WTC11 (cell line): ENCODE data around the gene ARVCF. TPM values are rescaled to one million over a fixed set of nuclear protein-coding genes. Genes with fewer than 3 reads are reported as not detected.

Source experiments
- ATAC-seq: fragments of 200-7000 bp; cut with Tn5 transposase; 2 replicates; pipeline ENCODE4 v1.10.0; 2021; ENCODE audit warnings: mild to moderate bottlenecking, moderate library complexity
- CTCF ChIA-PET: fragments of 300-600 bp; sonication (Branson Sonifier 250); formaldehyde crosslinking; loops from one replicate; lab custom pipeline; 2021; ENCODE audit warnings: antibody characterized with exemption; lab: Charles Lee
- POLR2A ChIA-PET: fragments of 350-600 bp; sonication (Branson Sonifier 250); formaldehyde crosslinking; loops from one replicate; lab custom pipeline; 2021; ENCODE audit warnings: antibody characterized with exemption; lab: Charles Lee
- DNase-seq: peaks from one replicate; pipeline ENCODE4 v3.0.0; 2021; ENCODE audit warnings: low spot score
- H3K27ac Mint-ChIP-seq: 2 replicates; pipeline ENCODE4 v1.8.0; 2021; ENCODE audit warnings: mixed read lengths
- H3K27me3 Mint-ChIP-seq: 2 replicates; pipeline ENCODE4 v1.8.0; 2021; ENCODE audit warnings: low read depth, mild to moderate bottlenecking, moderate library complexity, mixed read lengths
- H3K36me3 Mint-ChIP-seq: 2 replicates; pipeline ENCODE4 v1.8.0; 2021; ENCODE audit warnings: mixed read lengths
- H3K4me1 Mint-ChIP-seq: 2 replicates; pipeline ENCODE4 v1.8.0; 2022; ENCODE audit warnings: mixed read lengths
- H3K4me3 Mint-ChIP-seq: 2 replicates; pipeline ENCODE4 v1.8.0; 2021; ENCODE audit warnings: mild to moderate bottlenecking, moderate library complexity, mixed read lengths
- H3K9me3 Mint-ChIP-seq: 2 replicates; pipeline ENCODE4 v1.8.0; 2021; ENCODE audit warnings: mixed read lengths
- ESRRA ChIP-seq: sonication (generic); formaldehyde crosslinking; IDR thresholded peaks from 2 replicates; pipeline ENCODE4 v1.8.1; 2022; ENCODE audit warnings: mild to moderate bottlenecking, missing genetic modification reagents, borderline replicate concordance
- ETV6 ChIP-seq: sonication (generic); formaldehyde crosslinking; IDR thresholded peaks from 2 replicates; pipeline ENCODE4 v1.8.1; 2022; ENCODE audit warnings: mild to moderate bottlenecking, missing genetic modification reagents
- GABPB1 ChIP-seq: sonication (generic); formaldehyde crosslinking; IDR thresholded peaks from 2 replicates; pipeline ENCODE4 v1.8.1; 2023; ENCODE audit warnings: mild to moderate bottlenecking, missing genetic modification reagents
- MYBL2 ChIP-seq: sonication (generic); formaldehyde crosslinking; IDR thresholded peaks from 2 replicates; pipeline ENCODE4 v1.8.1; 2023; ENCODE audit warnings: mild to moderate bottlenecking, moderate library complexity, missing genetic modification reagents
- NR3C1 ChIP-seq: sonication (generic); formaldehyde crosslinking; conservative IDR thresholded peaks from 2 replicates; pipeline ENCODE4 v1.8.1; 2023; ENCODE audit warnings: low read depth, mild to moderate bottlenecking, missing genetic modification reagents
- SMAD4 ChIP-seq: sonication (generic); formaldehyde crosslinking; IDR thresholded peaks from 2 replicates; pipeline ENCODE4 v1.8.0; 2022; ENCODE audit warnings: mild to moderate bottlenecking, missing genetic modification reagents
- ZNF121 ChIP-seq: sonication (generic); formaldehyde crosslinking; IDR thresholded peaks from 2 replicates; pipeline ENCODE4 v1.8.0; 2023; ENCODE audit warnings: missing genetic modification reagents
- ZNF317 ChIP-seq: sonication (generic); formaldehyde crosslinking; IDR thresholded peaks from 2 replicates; pipeline ENCODE4 v1.8.1; 2023; ENCODE audit warnings: low read depth, mild to moderate bottlenecking, moderate library complexity, missing genetic modification reagents, borderline replicate concordance
- ZNF671 ChIP-seq: fragments of 250-450 bp; sonication (Bioruptor Pico); IDR thresholded peaks from 2 replicates; pipeline ENCODE4 v1.8.0; 2021; ENCODE audit warnings: mild to moderate bottlenecking
- total RNA-seq: library from RNA; stranded (reverse); gene quantifications from 3 replicates; pipeline ENCODE4 v1.2.3, GENCODE V29; 2021
- TF ChIP-seq, protein P1 (sequence below): sonication (generic); formaldehyde crosslinking; IDR thresholded peaks from 2 replicates; pipeline ENCODE4 v1.8.1; 2023; ENCODE audit warnings: mild to moderate bottlenecking, missing genetic modification reagents
- TF ChIP-seq, protein P2 (sequence below): sonication (generic); formaldehyde crosslinking; IDR thresholded peaks from 2 replicates; pipeline ENCODE4 v1.8.0; 2023; ENCODE audit warnings: missing genetic modification reagents, mild to moderate bottlenecking, borderline replicate concordance
- TF ChIP-seq, protein P3 (sequence below): sonication (generic); formaldehyde crosslinking; conservative IDR thresholded peaks from 2 replicates; pipeline ENCODE4 v1.8.1; 2022; ENCODE audit warnings: mild to moderate bottlenecking, missing genetic modification reagents
- TF ChIP-seq, protein P4 (sequence below): sonication (generic); formaldehyde crosslinking; IDR thresholded peaks from 2 replicates; pipeline ENCODE4 v1.8.1; 2022; ENCODE audit warnings: mild to moderate bottlenecking, missing genetic modification reagents, moderate library complexity, borderline replicate concordance
- TF ChIP-seq, protein P5 (sequence below): fragments of 250-450 bp; sonication (Bioruptor Pico); IDR thresholded peaks from 2 replicates; pipeline ENCODE4 v1.9.0; 2021; ENCODE audit warnings: mild to moderate bottlenecking, borderline replicate concordance

Gene ARVCF
- total RNA-seq, 1 experiment from 2014 or later, result 65.4 TPM

DNA sequence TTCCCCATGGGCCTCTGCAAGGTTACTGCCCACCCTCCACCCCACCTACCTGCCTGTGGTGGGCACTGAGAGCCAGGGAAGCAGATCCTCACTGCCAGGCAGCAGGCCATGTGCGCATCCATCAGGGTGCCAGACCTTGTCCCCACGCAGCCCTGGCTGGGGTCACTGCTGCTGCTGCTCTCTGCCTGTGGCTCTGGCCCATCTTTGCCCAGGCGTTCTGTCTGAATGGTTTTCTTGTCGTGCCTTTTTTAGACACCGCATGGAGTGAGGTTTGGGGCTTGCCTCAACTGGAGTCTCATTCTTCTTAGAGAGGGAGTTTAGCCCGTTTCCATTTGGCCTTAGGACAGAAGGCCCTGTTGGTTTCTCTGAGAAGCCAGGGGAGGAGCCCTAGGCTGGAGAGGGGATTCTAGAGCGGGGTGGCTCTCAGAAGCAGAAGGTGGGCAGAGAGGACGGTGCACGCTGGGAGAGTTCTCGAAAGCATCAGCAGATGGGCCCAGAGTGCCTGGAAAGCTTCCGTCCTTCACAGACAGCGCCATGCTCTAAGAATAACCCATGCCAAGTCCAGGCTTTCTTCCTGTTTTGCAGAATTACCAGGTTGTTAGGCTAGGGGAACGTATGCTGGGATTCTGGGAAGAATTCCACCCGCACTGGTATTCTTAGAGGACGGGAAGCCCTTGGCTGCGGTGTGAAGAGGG, 12.4 kb upstream of the ARVCF start:
- Mint-ChIP-seq H3K4me3 (no peak overlapping the region), H3K4me1 (0 out of 2 replicates have a peak, but pooled peaks cover 4% of the 10 kb centered on the region), H3K27me3 (no peaks in the 10 kb centered on the region; the same call in 1 of the 2 replicates), H3K36me3 (no peaks in the 10 kb centered on the region), H3K27ac (no peak overlapping the region), H3K9me3 (no peaks in the 10 kb centered on the region)
- no peak for DNase-seq
- TF ChIP-seq ETV6 (CRISPR knock-in tag) (no peak), ZNF121 (no peak), SMAD4 (CRISPR knock-in tag) (no peak)
- ChIA-PET POLR2A (no interaction called here), CTCF (interaction anchor here (0.6 to 1.2 kb wide), 2 partner anchors 9 to 66 kb away, joined by 3 to 5 read pairs; no protein-coding TSS in a partner anchor)
- ATAC-seq, result no peak

DNA sequence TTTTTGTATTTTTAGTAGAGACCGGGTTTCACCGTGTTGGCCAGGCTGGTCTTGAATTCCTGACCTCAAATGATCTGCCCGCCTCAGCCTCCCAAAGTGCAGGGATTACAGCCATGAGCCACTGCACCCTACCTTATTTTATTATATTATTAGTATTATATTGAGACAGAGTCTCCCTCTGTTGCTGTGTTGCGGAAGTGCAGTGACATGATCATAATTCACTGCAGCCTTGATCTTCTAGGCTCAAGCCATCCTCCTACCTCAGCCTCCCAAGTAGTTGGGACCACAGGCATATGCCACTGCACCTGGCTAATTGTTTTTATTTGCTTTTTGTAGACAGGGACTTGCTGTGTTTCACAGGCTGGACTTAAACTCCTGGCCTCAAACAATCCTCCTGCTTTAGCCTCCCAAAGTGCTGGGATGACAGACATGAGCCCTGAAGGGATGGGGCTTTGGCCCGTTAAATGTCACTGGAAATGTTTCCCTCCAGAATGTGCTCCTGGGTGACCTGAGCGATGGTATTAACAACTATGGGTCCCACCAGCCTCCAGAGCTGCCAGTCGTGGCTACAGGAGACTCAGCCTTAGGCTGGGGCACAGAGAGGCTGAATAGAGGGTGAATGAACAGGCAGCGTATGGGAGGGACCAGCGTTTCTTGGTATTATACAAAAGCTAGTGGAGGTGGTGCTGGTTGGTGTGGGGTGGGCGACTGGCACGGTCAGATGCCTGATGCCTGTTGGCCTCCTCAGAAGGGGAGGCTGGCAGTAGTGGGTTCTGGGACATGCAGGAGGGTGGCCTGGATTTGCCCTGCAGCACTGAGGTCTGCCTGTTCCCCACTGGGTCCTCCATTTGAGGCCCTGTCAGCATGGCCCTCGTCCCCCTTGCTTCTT, 11.6 kb upstream of the ARVCF start:
- H3K4me3 Mint-ChIP-seq, result no peak overlapping the region
- no peaks in the 10 kb centered on the region for H3K36me3 Mint-ChIP-seq
- H3K9me3 Mint-ChIP-seq, result no peaks in the 10 kb centered on the region
- CTCF ChIA-PET, result no interaction called here
- H3K27ac Mint-ChIP-seq, result no peak overlapping the region
- 0 out of 2 replicates have a peak, but pooled peaks cover 4% of the 10 kb centered on the region for H3K4me1 Mint-ChIP-seq
- POLR2A ChIA-PET, result no interaction called here
- no peak for ATAC-seq
- H3K27me3 Mint-ChIP-seq, result no peaks in the 10 kb centered on the region; the same call in 1 of the 2 replicates
- no peak for DNase-seq
- TF ChIP-seq GABPB1 (no peak), NR3C1 (no peak), ZNF317 (CRISPR knock-in tag) (no peak), ESRRA (CRISPR knock-in tag) (no peak), ZNF671 (CRISPR knock-in tag) (no peak), MYBL2 (CRISPR knock-in tag) (no peak)
- TF ChIP-seq, protein P1, sequence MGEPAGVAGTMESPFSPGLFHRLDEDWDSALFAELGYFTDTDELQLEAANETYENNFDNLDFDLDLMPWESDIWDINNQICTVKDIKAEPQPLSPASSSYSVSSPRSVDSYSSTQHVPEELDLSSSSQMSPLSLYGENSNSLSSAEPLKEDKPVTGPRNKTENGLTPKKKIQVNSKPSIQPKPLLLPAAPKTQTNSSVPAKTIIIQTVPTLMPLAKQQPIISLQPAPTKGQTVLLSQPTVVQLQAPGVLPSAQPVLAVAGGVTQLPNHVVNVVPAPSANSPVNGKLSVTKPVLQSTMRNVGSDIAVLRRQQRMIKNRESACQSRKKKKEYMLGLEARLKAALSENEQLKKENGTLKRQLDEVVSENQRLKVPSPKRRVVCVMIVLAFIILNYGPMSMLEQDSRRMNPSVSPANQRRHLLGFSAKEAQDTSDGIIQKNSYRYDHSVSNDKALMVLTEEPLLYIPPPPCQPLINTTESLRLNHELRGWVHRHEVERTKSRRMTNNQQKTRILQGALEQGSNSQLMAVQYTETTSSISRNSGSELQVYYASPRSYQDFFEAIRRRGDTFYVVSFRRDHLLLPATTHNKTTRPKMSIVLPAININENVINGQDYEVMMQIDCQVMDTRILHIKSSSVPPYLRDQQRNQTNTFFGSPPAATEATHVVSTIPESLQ (CRISPR knock-in tag), result no peak
- TF ChIP-seq, protein P2, sequence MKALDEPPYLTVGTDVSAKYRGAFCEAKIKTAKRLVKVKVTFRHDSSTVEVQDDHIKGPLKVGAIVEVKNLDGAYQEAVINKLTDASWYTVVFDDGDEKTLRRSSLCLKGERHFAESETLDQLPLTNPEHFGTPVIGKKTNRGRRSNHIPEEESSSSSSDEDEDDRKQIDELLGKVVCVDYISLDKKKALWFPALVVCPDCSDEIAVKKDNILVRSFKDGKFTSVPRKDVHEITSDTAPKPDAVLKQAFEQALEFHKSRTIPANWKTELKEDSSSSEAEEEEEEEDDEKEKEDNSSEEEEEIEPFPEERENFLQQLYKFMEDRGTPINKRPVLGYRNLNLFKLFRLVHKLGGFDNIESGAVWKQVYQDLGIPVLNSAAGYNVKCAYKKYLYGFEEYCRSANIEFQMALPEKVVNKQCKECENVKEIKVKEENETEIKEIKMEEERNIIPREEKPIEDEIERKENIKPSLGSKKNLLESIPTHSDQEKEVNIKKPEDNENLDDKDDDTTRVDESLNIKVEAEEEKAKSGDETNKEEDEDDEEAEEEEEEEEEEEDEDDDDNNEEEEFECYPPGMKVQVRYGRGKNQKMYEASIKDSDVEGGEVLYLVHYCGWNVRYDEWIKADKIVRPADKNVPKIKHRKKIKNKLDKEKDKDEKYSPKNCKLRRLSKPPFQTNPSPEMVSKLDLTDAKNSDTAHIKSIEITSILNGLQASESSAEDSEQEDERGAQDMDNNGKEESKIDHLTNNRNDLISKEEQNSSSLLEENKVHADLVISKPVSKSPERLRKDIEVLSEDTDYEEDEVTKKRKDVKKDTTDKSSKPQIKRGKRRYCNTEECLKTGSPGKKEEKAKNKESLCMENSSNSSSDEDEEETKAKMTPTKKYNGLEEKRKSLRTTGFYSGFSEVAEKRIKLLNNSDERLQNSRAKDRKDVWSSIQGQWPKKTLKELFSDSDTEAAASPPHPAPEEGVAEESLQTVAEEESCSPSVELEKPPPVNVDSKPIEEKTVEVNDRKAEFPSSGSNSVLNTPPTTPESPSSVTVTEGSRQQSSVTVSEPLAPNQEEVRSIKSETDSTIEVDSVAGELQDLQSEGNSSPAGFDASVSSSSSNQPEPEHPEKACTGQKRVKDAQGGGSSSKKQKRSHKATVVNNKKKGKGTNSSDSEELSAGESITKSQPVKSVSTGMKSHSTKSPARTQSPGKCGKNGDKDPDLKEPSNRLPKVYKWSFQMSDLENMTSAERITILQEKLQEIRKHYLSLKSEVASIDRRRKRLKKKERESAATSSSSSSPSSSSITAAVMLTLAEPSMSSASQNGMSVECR, result no peak
- TF ChIP-seq, protein P3, sequence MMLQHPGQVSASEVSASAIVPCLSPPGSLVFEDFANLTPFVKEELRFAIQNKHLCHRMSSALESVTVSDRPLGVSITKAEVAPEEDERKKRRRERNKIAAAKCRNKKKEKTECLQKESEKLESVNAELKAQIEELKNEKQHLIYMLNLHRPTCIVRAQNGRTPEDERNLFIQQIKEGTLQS (CRISPR knock-in tag), result no peak
- TF ChIP-seq, protein P4, sequence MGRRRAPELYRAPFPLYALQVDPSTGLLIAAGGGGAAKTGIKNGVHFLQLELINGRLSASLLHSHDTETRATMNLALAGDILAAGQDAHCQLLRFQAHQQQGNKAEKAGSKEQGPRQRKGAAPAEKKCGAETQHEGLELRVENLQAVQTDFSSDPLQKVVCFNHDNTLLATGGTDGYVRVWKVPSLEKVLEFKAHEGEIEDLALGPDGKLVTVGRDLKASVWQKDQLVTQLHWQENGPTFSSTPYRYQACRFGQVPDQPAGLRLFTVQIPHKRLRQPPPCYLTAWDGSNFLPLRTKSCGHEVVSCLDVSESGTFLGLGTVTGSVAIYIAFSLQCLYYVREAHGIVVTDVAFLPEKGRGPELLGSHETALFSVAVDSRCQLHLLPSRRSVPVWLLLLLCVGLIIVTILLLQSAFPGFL, result no peak
- TF ChIP-seq, protein P5, sequence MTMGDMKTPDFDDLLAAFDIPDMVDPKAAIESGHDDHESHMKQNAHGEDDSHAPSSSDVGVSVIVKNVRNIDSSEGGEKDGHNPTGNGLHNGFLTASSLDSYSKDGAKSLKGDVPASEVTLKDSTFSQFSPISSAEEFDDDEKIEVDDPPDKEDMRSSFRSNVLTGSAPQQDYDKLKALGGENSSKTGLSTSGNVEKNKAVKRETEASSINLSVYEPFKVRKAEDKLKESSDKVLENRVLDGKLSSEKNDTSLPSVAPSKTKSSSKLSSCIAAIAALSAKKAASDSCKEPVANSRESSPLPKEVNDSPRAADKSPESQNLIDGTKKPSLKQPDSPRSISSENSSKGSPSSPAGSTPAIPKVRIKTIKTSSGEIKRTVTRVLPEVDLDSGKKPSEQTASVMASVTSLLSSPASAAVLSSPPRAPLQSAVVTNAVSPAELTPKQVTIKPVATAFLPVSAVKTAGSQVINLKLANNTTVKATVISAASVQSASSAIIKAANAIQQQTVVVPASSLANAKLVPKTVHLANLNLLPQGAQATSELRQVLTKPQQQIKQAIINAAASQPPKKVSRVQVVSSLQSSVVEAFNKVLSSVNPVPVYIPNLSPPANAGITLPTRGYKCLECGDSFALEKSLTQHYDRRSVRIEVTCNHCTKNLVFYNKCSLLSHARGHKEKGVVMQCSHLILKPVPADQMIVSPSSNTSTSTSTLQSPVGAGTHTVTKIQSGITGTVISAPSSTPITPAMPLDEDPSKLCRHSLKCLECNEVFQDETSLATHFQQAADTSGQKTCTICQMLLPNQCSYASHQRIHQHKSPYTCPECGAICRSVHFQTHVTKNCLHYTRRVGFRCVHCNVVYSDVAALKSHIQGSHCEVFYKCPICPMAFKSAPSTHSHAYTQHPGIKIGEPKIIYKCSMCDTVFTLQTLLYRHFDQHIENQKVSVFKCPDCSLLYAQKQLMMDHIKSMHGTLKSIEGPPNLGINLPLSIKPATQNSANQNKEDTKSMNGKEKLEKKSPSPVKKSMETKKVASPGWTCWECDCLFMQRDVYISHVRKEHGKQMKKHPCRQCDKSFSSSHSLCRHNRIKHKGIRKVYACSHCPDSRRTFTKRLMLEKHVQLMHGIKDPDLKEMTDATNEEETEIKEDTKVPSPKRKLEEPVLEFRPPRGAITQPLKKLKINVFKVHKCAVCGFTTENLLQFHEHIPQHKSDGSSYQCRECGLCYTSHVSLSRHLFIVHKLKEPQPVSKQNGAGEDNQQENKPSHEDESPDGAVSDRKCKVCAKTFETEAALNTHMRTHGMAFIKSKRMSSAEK (CRISPR knock-in tag), result no peak
